Endothelial cell of umbilical vein (primary cell): ENCODE measurements around the gene OMD.

ENCODE experiments used
- EZH2 ChIP-seq: IDR thresholded peaks from 2 replicates; pipeline ENCODE4 v1.6.1; 2012; ENCODE audit warnings: borderline replicate concordance, low read depth, mild to moderate bottlenecking, moderate library complexity, low read length, inconsistent platforms; ENCODE audit not compliant: severe bottlenecking
- FOS ChIP-seq: IDR thresholded peaks from 2 replicates; pipeline ENCODE4 v1.6.1; 2011; ENCODE audit warnings: mild to moderate bottlenecking, low read length, moderate library complexity, borderline replicate concordance; ENCODE audit not compliant: insufficient read depth
- GATA2 ChIP-seq: IDR thresholded peaks from 2 replicates; pipeline ENCODE4 v1.7.0; 2011; ENCODE audit warnings: low read depth, mild to moderate bottlenecking, moderate library complexity, mixed read lengths, low read length; ENCODE audit not compliant: insufficient read length, insufficient read depth
- JUN ChIP-seq: IDR thresholded peaks from 2 replicates; pipeline ENCODE4 v1.6.1; 2011; ENCODE audit warnings: borderline replicate concordance, low read depth; ENCODE audit not compliant: insufficient read length, insufficient read depth
- MYC ChIP-seq: IDR thresholded peaks from one replicate; pipeline ENCODE4 v1.6.1; 2011; ENCODE audit warnings: mild to moderate bottlenecking, low read depth, low read length
- POLR2A ChIP-seq: IDR thresholded peaks from 2 replicates; pipeline ENCODE4 v1.6.1; 2012; ENCODE audit warnings: low read depth, mild to moderate bottlenecking, control low read depth, low read length
- POLR2AphosphoS5 ChIP-seq: IDR thresholded peaks from 2 replicates; pipeline ENCODE4 v1.6.1; 2012; ENCODE audit warnings: low read depth, mild to moderate bottlenecking, control low read depth, low read length, moderate library complexity; ENCODE audit not compliant: insufficient read depth
- TF ChIP-seq, protein P1 (sequence below), 2 donors: IDR thresholded peaks; 1 replicate in 1 of 2; 2 replicates in 1 of 2; pipeline ENCODE4 v1.5.1; 2011; ENCODE audit warnings: low read length in 2 of 2, mild to moderate bottlenecking in 2 of 2, moderate library complexity in 2 of 2, control low read depth in 1 of 2, inconsistent platforms in 1 of 2, low read depth in 1 of 2; ENCODE audit not compliant: insufficient read depth in 1 of 2; ENCODE audit errors: extremely low read depth in 1 of 2
- TF ChIP-seq, protein P2 (sequence below): IDR thresholded peaks from 2 replicates; pipeline ENCODE4 v1.6.1; 2011; ENCODE audit not compliant: insufficient read depth, insufficient read length

DNA sequence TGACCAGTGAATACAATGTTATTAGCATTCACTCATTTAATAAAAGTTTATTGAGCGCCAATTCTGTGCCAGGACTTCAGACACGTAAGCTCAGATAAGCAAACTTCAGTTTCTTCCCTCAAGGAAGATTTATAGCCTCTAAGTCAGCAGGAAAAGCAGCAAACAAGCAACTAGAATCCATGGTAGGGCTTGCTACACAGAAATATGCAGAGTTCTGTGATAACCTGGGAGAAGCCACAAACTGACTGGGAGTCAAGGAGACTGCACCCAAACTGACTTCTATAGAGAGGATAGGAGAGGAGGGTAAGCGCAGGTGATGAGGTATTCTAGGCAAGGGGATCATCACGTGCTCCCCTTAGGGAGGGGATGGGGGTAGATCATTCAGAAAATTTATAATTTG is 18.5 kb downstream of the OMD start:
- TF ChIP-seq, protein P1, sequence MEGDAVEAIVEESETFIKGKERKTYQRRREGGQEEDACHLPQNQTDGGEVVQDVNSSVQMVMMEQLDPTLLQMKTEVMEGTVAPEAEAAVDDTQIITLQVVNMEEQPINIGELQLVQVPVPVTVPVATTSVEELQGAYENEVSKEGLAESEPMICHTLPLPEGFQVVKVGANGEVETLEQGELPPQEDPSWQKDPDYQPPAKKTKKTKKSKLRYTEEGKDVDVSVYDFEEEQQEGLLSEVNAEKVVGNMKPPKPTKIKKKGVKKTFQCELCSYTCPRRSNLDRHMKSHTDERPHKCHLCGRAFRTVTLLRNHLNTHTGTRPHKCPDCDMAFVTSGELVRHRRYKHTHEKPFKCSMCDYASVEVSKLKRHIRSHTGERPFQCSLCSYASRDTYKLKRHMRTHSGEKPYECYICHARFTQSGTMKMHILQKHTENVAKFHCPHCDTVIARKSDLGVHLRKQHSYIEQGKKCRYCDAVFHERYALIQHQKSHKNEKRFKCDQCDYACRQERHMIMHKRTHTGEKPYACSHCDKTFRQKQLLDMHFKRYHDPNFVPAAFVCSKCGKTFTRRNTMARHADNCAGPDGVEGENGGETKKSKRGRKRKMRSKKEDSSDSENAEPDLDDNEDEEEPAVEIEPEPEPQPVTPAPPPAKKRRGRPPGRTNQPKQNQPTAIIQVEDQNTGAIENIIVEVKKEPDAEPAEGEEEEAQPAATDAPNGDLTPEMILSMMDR (IDR thresholded peaks at IDR 0.05; ENCODE audit: extremely low read depth in 1 of 2, insufficient read depth in 1 of 2, low read depth in 1 of 2, low read length in 2 of 2): no peak
- TF ChIP-seq JUN (no peak), POLR2A (no peak), EZH2 (no peak), POLR2AphosphoS5 (no peak), FOS (no peak), MYC (no peak), GATA2 (no peak)
- TF ChIP-seq, protein P2, sequence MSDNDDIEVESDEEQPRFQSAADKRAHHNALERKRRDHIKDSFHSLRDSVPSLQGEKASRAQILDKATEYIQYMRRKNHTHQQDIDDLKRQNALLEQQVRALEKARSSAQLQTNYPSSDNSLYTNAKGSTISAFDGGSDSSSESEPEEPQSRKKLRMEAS: no peak
